NT2/D1 (cell line): ENCODE measurements around the gene TTLL5.

Source experiments
- YY1 ChIP-seq: IDR thresholded peaks from 2 replicates; pipeline ENCODE4 v1.6.1; 2011; ENCODE audit not compliant: insufficient read length, insufficient read depth
- ZNF274 ChIP-seq: IDR thresholded peaks from 2 replicates; pipeline ENCODE4 v1.6.1; 2011; ENCODE audit warnings: mild to moderate bottlenecking, low read depth, low read length

- TF ChIP-seq YY1 (no peak), ZNF274 (no peak)
Observed at GRCh38 chr14:75672605-75673192, 11.7 kb downstream of the TTLL5 start.
